NT2/D1 (cell line): Measurements from ENCODE around the gene FBLN1.

Experiments
- DNase-seq: peaks from one replicate; pipeline ENCODE4 v3.0.0-alpha.2; 2011; ENCODE audit warnings: low read depth, low spot score
- H3K27me3 ChIP-seq: 2 replicates; pipeline ENCODE4 v1.6.0; 2011; ENCODE audit warnings: mild to moderate bottlenecking; ENCODE audit not compliant: insufficient read length, insufficient read depth
- H3K36me3 ChIP-seq: 2 replicates; pipeline ENCODE4 v1.6.1; 2011; ENCODE audit warnings: mild to moderate bottlenecking, low read length, mixed read lengths; ENCODE audit not compliant: insufficient read depth, insufficient read length
- H3K4me1 ChIP-seq: 2 replicates; pipeline ENCODE4 v1.5.1; 2011; ENCODE audit not compliant: insufficient read depth, insufficient read length
- H3K4me3 ChIP-seq: 2 replicates; pipeline ENCODE4 v1.5.1; 2011; ENCODE audit warnings: low read depth; ENCODE audit not compliant: insufficient read length
- H3K9ac ChIP-seq: 2 replicates; pipeline ENCODE4 v1.6.0; 2011; ENCODE audit warnings: low read depth; ENCODE audit not compliant: insufficient read length
- H3K9me3 ChIP-seq: 2 replicates; pipeline ENCODE4 v1.5.1; 2011; ENCODE audit warnings: mild to moderate bottlenecking, low read length; ENCODE audit not compliant: insufficient read depth
- SUZ12 ChIP-seq: IDR thresholded peaks from 2 replicates; pipeline ENCODE4 v1.6.1; 2011; ENCODE audit not compliant: insufficient read length, insufficient read depth; ENCODE audit errors: extremely low read depth
- YY1 ChIP-seq: IDR thresholded peaks from 2 replicates; pipeline ENCODE4 v1.6.1; 2011; ENCODE audit not compliant: insufficient read length, insufficient read depth
- ZNF274 ChIP-seq: IDR thresholded peaks from 2 replicates; pipeline ENCODE4 v1.6.1; 2011; ENCODE audit warnings: mild to moderate bottlenecking, low read depth, low read length

Gene FBLN1

DNA sequence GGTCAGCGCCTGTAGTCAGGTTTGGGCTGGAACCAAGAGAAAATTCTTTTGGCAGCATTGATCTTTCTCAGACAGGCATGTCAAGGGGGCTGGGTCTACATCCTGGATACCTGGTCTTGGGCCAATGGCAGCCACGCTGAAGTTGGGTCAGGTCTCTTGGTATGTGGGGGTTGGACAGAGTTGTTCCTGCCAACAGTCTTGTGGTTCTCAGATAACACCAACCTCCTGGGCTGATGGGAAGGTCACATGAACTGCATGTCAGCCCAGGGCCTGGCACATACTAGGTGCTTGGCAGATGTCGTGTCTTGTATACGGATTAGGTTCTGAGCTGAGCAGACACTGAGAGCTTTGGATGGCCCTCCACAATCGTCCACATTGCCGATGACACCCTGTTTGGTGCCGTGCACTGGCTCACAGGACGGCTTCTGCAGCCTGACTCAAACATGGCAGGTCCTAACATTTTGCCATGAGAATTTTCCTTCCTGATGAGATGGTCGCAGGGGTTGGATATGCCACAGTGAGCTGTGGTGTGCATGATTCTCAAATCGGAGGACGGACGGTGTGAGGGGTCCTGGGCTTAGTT lies 42.0 kb downstream of the FBLN1 start:
- Histone ChIP-seq H3K9ac (no peak overlapping the region), H3K9me3 (0 out of 2 replicates have a peak, but pooled peaks cover 2% of the 10 kb centered on the region), H3K27me3 (no peaks in the 10 kb centered on the region), H3K4me1 (peaks cover 3% of the 10 kb centered on the region), H3K4me3 (no peak overlapping the region), H3K36me3 (peaks cover 92% of the 10 kb centered on the region)
- no peak for DNase-seq
- TF ChIP-seq SUZ12, result no peak
- TF ChIP-seq ZNF274, result no peak
- no peak for TF ChIP-seq YY1

DNA sequence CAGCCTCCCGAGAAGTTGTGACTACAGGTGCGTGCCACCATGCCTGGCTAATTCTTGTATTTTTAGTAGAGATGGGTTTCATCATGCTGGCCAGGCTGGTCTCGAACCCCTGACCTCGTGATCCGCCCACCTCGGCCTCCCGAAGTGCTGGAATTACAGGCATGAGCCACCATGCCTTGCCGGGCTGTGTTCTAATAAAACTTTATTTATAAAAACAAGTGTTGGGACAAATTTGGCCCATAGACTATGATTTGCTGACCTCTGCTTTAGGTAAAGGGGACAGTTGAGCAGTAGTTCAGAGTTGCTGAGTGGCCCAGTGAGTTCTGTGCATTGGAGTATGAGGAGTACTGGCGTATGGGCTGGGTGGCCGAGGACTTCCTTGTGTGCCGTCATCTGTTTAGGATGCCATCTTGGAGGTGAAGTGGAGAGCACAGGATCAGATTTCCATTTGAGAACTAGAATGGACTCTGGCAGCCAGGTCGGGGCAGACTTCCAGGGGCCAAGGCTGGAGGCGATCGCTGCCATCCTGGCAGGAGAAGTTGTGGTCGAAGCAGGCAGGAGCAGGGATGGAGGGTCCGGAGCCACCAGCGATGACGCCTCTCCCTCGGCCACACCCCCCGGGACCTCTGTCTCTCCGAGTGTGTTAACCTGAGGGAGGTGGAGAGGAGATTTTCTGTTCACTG lies 43.8 kb downstream of the FBLN1 start:
- TF ChIP-seq YY1 (no peak), ZNF274 (no peak), SUZ12 (no peak)
- peaks cover 92% of the 10 kb centered on the region for H3K36me3 ChIP-seq
- no peak overlapping the region for H3K9ac ChIP-seq
- H3K4me1 ChIP-seq, result peaks cover 3% of the 10 kb centered on the region
- H3K27me3 ChIP-seq, result no peaks in the 10 kb centered on the region
- H3K9me3 ChIP-seq, result peaks cover 11% of the 10 kb centered on the region; the same call in 1 of the 2 replicates
- DNase-seq, result no peak
- H3K4me3 ChIP-seq, result no peak overlapping the region

DNA sequence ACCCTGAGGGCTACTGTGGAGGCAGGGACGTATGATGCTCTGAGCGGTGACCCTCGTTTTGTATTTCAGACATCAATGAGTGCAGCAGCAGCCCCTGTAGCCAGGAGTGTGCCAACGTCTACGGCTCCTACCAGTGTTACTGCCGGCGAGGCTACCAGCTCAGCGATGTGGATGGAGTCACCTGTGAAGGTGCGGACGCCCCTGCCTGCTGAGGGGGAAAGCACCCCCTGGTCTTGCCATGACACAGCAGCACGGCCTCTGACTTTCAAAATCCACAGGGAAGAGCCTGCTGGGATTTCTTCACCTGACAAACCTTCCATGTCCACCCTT lies 44.3 kb downstream of the FBLN1 start:
- no peaks in the 10 kb centered on the region for H3K27me3 ChIP-seq
- TF ChIP-seq YY1 (no peak), ZNF274 (no peak), SUZ12 (no peak)
- H3K36me3 ChIP-seq, result peaks cover 92% of the 10 kb centered on the region
- peaks cover 3% of the 10 kb centered on the region for H3K4me1 ChIP-seq
- H3K9ac ChIP-seq, result no peak overlapping the region
- DNase-seq, result no peak
- H3K9me3 ChIP-seq, result peaks cover 11% of the 10 kb centered on the region; the same call in 1 of the 2 replicates
- no peak overlapping the region for H3K4me3 ChIP-seq

DNA sequence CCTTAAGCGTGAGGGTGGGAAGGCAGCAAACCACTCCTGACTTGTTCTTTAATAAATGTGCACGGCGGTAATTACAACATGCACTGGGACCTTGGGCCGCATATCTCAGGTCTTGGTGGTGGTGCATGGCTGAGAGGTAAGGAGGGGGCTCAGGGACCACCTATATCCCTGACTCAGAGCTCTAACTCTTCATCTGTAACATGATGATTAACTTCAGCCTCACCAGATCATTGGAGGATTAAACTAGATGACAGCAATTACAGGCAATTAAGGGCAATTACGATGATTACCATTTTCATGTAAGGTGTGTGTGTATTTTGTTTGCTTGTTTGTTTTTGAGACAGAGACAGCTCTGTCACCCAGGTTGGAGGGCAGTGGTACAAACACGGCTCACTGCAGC lies 45.0 kb downstream of the FBLN1 start:
- Histone ChIP-seq H3K9me3 (peaks cover 11% of the 10 kb centered on the region; the same call in 1 of the 2 replicates), H3K4me1 (peaks cover 3% of the 10 kb centered on the region), H3K9ac (no peak overlapping the region), H3K27me3 (no peaks in the 10 kb centered on the region), H3K36me3 (peaks cover 88% of the 10 kb centered on the region), H3K4me3 (no peak overlapping the region)
- no peak for DNase-seq
- TF ChIP-seq ZNF274, result no peak
- no peak for TF ChIP-seq YY1
- TF ChIP-seq SUZ12, result no peak

DNA sequence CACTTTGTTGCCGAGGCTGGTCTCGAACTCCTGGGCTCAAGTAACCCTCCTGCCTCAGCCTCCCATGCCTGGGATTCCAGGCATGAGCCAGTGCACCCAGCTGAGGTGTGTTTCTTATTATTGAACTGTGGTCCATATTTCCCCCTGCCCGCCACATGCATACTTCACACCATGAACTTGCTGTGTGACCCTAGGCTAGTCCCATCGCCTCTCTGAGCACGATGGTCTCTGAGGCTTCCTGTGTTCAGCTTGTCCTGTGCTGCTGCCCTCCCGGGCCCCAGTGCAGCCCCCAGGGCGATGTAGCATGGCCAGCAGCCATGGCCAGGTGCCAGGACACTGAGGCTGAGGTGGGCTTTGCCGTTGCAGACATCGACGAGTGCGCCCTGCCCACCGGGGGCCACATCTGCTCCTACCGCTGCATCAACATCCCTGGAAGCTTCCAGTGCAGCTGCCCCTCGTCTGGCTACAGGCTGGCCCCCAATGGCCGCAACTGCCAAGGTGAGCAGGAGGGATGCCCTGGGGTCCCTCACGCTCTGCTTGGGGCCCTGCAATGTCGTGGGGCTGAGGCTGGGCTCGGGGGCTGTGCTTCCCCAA lies 45.7 kb downstream of the FBLN1 start:
- Histone ChIP-seq H3K9me3 (peaks cover 11% of the 10 kb centered on the region; the same call in 1 of the 2 replicates), H3K4me3 (no peak overlapping the region), H3K27me3 (no peaks in the 10 kb centered on the region), H3K9ac (no peak overlapping the region), H3K36me3 (peaks cover 85% of the 10 kb centered on the region), H3K4me1 (peaks cover 3% of the 10 kb centered on the region)
- DNase-seq, result no peak
- TF ChIP-seq YY1, result no peak
- no peak for TF ChIP-seq SUZ12
- no peak for TF ChIP-seq ZNF274

DNA sequence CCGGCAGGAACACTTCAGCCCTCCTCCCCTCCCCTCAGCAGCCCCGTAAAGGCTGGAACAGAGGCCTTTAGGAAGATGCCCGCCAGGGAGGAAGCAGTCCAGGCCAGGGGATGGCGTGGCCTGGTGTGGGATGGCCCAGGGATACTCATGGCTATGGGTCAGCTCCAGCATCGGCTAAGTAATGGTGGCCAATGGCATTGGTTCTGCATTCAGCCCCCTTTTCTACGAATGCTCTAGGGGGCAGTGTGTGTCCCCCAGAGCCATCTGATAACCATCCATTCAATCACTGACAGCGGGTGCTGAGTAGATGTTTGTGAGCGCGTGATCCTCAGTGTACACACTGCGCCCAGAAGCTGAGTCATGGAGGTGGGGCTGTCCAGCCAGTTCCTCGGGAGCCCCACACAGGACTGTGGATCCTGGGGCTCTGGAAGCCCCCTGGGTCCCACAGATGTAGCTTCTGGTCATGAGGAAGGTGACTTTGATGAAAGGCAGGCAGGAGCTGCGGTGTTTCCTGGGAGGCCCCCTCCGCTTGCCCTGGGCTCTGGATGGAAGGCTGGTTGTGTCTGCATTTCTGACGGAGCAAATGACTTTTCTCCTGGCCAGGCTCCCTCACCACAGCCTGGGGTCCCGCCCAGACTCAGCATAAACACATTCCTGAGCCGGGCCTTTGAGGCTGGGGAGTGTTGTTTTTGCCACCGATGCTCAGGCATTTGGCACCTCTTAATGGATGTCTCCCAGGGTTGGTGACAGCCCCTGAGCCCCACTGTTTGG lies 46.5 kb downstream of the FBLN1 start:
- TF ChIP-seq YY1 (no peak), ZNF274 (no peak), SUZ12 (no peak)
- Histone ChIP-seq H3K36me3 (peaks cover 87% of the 10 kb centered on the region), H3K9ac (no peak overlapping the region), H3K4me3 (no peak overlapping the region), H3K27me3 (no peaks in the 10 kb centered on the region), H3K4me1 (peaks cover 5% of the 10 kb centered on the region), H3K9me3 (peaks cover 11% of the 10 kb centered on the region; the same call in 1 of the 2 replicates)
- DNase-seq, result no peak

DNA sequence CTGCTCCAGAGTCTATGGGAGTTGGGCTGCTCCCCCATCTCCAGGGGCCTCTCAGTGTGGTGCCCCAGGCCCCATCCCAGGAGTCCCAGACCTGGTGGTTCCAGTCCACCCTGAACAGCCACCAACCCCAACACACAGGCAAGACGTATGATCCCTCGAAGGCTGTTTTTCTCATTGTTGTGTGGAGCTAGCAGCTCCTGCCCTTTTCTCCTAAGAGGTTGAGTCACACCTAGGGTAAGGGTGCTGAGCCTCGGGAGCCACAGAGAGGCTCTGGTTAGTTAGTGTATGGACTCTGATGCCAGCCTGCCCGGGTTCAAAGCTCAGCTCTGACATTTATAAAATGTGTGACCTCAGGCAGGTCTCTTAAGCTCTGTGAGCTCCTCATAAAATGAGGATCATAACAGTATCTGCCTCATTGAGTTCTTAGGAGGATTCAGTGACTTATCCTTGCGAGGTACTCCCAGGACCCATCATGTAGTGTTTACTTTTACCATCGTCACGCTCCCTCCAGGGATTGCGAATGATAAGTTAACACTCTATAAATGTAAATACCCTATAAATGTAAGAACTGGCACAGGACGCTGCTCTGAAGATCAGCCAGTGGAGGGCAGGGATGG lies 47.2 kb downstream of the FBLN1 start:
- DNase-seq, result no peak
- no peak overlapping the region for H3K4me3 ChIP-seq
- H3K36me3 ChIP-seq, result peaks cover 85% of the 10 kb centered on the region
- H3K4me1 ChIP-seq, result peaks cover 5% of the 10 kb centered on the region
- no peaks in the 10 kb centered on the region for H3K27me3 ChIP-seq
- TF ChIP-seq ZNF274, result no peak
- no peak for TF ChIP-seq YY1
- no peak for TF ChIP-seq SUZ12
- peaks cover 11% of the 10 kb centered on the region; the same call in 1 of the 2 replicates for H3K9me3 ChIP-seq
- H3K9ac ChIP-seq, result no peak overlapping the region
